AG09319 (cell line): ENCODE measurements around the gene RBMS1.
A peak's percentile ranks its signal among the peaks of the same experiment; 100 is the strongest.

Source experiments
- DNase-seq: peaks from one replicate; pipeline ENCODE4 v3.0.0-alpha.2; 2010; ENCODE audit warnings: low read depth; ENCODE audit errors: extremely low read depth
- CTCF ChIP-seq: IDR thresholded peaks from 2 replicates; pipeline ENCODE4 v1.5.1; 2011; ENCODE audit warnings: low read depth, mild to moderate bottlenecking, inconsistent platforms, low read length, moderate library complexity

The RBMS1 gene

DNA sequence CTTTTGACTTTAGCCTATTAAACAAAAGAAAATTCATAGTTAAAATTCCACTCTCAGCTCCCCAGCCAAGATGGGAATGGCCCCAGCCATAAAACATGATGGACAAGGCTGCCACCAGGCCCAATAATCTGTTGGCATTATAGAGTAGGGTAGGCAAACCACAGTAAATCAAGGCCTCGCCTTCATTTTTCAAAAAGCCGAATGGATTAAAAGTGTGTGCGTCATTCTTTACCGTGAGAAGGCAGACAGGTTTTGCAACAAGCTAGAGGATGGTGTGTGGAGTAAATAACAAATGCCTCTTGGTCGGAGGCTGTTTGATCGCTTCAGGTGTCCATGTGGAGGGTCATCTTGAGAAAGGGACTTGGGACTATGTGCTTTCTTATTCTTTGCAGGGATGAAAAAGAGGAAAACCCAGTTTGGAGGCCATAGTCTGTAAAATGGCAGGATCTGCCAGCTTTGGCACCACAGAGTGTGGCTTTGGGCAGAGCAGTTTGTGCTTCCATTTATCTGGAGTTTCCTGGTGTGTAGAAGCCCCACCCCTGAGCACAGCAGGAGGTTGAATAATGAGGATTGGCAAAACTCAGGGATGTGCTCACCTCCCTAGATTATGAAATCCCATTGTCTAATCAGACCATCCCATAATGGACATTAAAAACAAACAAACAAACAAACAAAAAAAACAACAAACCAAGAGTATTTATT is 236.4 kb downstream of the RBMS1 start:
- DNase-seq, result no peak
- TF ChIP-seq CTCF, result no peak

DNA sequence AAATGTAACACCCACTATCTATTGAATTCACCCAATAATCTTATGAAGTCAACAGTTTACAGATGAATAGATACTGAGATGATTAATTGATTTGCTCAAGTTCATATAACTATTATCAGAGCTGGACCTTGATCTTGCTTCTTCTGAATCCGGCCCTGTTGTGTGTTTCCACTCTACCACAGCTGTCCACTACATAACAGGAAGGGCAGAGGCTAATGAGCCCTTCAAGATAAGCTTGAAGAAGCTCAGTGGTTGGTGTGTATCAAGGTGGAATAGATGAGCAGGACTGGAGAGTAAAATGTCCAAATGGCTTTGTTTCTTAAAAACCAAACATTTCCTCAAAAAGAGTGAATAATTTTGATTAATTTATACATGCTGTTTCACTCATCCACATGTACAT is 237.1 kb downstream of the RBMS1 start:
- no peak for DNase-seq
- TF ChIP-seq CTCF, result no peak

DNA sequence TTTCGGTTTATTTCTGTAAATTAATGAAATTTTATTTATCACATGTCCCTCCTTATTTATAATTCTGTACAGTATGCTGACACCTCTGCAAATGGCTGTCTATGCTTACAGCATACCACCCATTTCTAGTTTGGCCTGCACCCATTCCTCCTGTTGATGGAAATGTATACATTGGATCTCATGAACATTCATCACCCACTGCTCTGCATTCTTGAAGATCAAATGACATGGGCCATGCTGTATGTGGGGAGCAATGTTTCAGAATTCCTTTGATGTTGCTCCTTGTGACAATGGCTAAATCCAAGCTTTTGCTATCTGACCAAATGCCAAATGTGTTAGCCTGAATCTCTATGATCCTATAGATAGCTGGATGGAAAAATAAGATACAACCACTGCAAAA is 238.2 kb downstream of the RBMS1 start:
- DNase-seq, result no peak
- no peak for TF ChIP-seq CTCF

DNA sequence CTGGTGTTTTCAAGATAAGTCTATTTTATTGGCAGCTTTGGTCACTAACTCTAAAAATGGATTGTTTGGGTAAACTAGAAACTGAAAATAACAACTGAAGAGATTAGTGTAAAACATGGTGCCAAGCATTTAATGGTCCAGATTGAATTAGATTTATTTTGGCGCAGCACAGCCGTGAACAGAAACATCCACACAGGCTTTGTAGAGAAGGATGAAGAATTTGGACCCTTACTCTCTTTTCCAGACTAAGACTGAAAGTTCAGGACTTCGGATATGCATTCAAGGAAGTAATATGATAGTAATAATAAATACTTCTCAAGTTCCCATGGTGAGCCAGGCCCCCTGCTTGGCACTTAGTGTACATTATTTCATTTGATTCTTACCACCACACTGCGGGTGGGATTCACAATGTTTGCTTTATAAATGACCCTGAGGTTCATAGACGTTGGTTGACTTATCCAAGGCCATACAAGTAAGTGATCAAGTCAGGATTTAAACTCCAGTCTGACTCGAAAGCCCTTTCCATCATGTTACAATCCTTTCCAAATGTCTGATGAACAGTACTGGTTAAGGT is 239.3 kb downstream of the RBMS1 start:
- no peak for DNase-seq
- no peak for TF ChIP-seq CTCF

DNA sequence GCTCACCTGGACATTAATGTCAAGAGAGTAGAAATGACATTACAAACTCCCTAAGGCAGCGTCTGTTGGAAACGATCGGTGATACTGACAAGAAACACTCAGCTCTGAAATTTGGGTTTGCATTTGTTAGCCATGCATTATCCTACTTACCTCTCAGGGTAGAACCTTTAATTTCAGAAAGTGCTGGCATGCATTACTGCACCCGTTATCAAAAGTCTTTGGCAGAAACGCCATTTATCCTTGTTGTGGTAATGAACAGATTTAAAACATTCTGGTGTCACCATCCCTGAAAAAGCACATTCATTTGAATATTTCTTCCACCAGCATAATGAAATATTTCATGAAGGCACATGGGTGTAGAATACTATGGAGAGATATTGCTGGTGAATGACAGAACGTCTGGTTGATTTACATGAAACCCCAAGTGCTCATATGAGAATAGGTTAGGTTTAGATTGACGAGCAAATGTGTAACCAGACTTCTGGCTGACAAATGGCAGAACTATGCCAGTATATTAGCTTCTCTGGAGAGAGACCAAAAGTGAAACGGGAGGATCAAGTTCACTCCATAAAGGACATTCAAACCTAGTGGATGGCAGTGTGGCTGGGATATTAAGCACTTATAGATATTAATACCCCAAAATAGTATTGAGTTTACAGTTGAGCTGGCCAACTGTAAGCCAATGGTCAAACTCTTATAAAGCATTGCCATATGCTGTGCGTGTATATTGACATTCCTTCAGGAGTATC is 240.0 kb downstream of the RBMS1 start:
- DNase-seq, result no peak
- no peak for TF ChIP-seq CTCF

DNA sequence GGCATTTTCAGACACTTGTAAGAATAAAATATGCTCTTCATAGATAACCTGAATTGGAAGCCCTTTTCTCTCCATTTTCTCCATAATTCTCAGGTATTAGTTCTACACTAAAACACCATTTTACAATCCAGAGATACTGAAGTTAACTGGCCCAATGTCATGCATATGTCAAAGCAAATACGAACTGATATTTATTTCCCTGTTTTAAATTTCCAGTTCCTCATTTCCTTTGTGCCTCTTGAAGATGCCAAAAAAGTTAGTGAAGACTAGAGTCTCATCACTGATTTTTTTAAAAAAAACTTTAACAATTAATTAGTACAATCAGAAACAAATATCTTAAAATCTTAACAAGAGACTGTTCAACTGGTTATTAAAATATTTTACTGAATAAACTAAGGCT is 240.7 kb downstream of the RBMS1 start:
- no peak for TF ChIP-seq CTCF
- no peak for DNase-seq

- TF ChIP-seq CTCF, result peak; percentile 74
- DNase-seq, result no peak
These were observed 241.2 kb downstream of the RBMS1 start for GRCh38 chr2:160252278-160252887.
